ENCODE data around the gene MRPL11.

DNA sequence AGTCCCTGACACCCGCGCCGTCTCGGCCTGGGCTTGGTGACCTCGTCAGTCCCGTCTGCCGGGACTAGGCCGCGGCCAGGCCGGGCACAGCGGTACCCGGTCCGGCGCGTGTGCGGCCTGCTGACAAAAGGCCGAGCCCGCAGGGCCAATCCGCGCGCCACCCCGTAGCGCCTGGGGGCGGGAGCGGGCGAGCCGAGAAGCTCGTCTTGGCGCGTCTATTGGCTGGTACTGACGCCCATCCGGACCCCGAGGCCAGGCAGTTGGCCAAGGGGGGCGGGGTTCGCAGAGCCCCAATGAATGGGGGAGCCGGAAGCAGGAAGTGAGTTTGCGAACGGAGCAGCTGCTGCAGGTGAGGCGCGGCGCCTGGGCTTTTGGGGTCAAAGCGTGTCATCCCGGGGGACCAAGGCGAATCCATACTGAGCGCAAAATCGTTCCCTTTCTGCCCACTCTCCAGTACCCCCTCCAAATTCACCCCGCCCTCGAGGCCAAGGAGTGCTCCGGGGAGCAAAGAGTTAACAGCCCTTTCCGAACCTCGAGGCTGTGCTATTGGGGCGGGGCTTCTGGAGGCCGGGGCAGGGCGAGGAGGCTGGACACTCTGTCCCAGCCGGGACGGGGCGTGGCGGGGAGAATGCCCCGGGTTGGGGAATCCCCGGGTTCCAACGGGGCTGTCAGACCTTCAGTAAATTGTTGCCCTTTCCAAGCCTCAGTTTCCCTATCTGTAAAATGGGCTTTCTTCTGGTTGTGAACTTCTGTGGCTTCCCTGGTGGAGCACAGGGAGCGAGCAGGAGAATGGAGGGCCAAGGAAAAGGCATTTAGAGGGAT is 41.7 kb upstream of the MRPL11 start, which contains the start of gene DPP3:
- TF ChIP-seq, protein P1, sequence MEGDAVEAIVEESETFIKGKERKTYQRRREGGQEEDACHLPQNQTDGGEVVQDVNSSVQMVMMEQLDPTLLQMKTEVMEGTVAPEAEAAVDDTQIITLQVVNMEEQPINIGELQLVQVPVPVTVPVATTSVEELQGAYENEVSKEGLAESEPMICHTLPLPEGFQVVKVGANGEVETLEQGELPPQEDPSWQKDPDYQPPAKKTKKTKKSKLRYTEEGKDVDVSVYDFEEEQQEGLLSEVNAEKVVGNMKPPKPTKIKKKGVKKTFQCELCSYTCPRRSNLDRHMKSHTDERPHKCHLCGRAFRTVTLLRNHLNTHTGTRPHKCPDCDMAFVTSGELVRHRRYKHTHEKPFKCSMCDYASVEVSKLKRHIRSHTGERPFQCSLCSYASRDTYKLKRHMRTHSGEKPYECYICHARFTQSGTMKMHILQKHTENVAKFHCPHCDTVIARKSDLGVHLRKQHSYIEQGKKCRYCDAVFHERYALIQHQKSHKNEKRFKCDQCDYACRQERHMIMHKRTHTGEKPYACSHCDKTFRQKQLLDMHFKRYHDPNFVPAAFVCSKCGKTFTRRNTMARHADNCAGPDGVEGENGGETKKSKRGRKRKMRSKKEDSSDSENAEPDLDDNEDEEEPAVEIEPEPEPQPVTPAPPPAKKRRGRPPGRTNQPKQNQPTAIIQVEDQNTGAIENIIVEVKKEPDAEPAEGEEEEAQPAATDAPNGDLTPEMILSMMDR (conservative IDR thresholded peaks at IDR 0.05 in 1 of 2, IDR thresholded peaks at IDR 0.05 in 1 of 2; ENCODE audit: low read depth in 1 of 2, low read length in 2 of 2), result no peak
- no peak for TF ChIP-seq EZH2 (IDR thresholded peaks at IDR 0.05; ENCODE audit: low read length, missing control alignments)

Measured in fibroblast of lung (primary cell).